SK-N-SH (cell line): ENCODE data around the gene RGS7. TPM values are rescaled to one million over a fixed set of nuclear protein-coding genes. Genes with fewer than 3 reads are reported as not detected.
"Not testable (repeated sequence)": the region's sequence is repeated elsewhere in the genome, so short reads cannot be mapped to it uniquely, and the experiment has no call there.

Experiments
- CTCF ChIA-PET: fragments of 300-600, 350-600 bp; formaldehyde crosslinking; extraction: SDS; loops from one replicate; lab custom pipeline; 2021; lab: Yijun Ruan, JAX
- POLR2A ChIA-PET: fragments of 350-600 bp; sonication (Branson Sonifier 250); formaldehyde crosslinking; extraction: SDS; loops from one replicate; lab custom pipeline; 2020; ENCODE audit warnings: antibody characterized with exemption, inconsistent platforms; lab: Yijun Ruan, JAX
- DNase-seq: peaks from one replicate; pipeline ENCODE4 v3.0.0; 2012
- H2AFZ ChIP-seq: fragments of 200-600 bp; sonication (generic); 2 replicates; pipeline ENCODE4 v1.8.1; 2016; ENCODE audit warnings: antibody characterized with exemption, mild to moderate bottlenecking, low read depth
- H3F3A ChIP-seq: fragments of 200-600 bp; sonication (generic); replicated peaks from 2 replicates; pipeline ENCODE3; 2016; ENCODE audit warnings: antibody characterized with exemption, mild to moderate bottlenecking; ENCODE audit not compliant: insufficient read depth
- H3K27ac ChIP-seq, 2 experiments: fragments of 200-500 bp in 1 of 2; fragments of 200-600 bp in 1 of 2; sonication (Bioruptor generic) in 1 of 2; sonication (generic), shearing (Covaris generic) in 1 of 2; 2 replicates each; pipeline versions ENCODE4 v1.5.1 to v1.6.1; 2014 to 2016; ENCODE audit warnings: low read depth in 2 of 2, inconsistent platforms in 1 of 2, low read length in 1 of 2, mild to moderate bottlenecking in 1 of 2, mixed read lengths in 1 of 2
- H3K27me3 ChIP-seq: fragments of 200-600 bp; sonication (generic), shearing (Covaris generic); 2 replicates; pipeline ENCODE4 v1.6.1; 2016; ENCODE audit warnings: mixed run types; ENCODE audit not compliant: insufficient read depth
- H3K36me3 ChIP-seq, 2 experiments: fragments of 200-500 bp in 1 of 2; fragments of 200-600 bp in 1 of 2; sonication (Bioruptor generic) in 1 of 2; sonication (generic) in 1 of 2; replicated peaks in 1 of 2; 2 replicates each; pipeline versions ENCODE3 to v1.5.1; 2014 to 2016; ENCODE audit warnings: low read length in 1 of 2, mild to moderate bottlenecking in 1 of 2; ENCODE audit not compliant: insufficient read depth in 2 of 2, control insufficient read depth in 1 of 2
- H3K4me1 ChIP-seq, 2 experiments: fragments of 200-500 bp in 1 of 2; fragments of 200-600 bp in 1 of 2; sonication (Bioruptor generic) in 1 of 2; sonication (generic), shearing (Covaris generic) in 1 of 2; 2 replicates each; pipeline versions ENCODE4 v1.5.1 to v1.6.1; 2014 to 2016; ENCODE audit warnings: low read depth in 1 of 2, low read length in 1 of 2, mixed run types in 1 of 2; ENCODE audit not compliant: insufficient read depth in 2 of 2, control insufficient read depth in 1 of 2
- H3K4me2 ChIP-seq: fragments of 200-600 bp; sonication (generic), shearing (Covaris generic); 2 replicates; pipeline ENCODE4 v1.6.1; 2017; ENCODE audit warnings: mixed run types
- H3K4me3 ChIP-seq, 2 experiments: fragments of 200-500 bp in 1 of 2; fragments of 200-600 bp in 1 of 2; sonication (Bioruptor generic) in 1 of 2; sonication (generic), shearing (Covaris generic) in 1 of 2; 2 replicates each; pipeline versions ENCODE4 v1.5.1 to v1.8.1; 2014 to 2016; ENCODE audit warnings: low read depth in 2 of 2, inconsistent platforms in 1 of 2, low read length in 1 of 2, mild to moderate bottlenecking in 1 of 2, mixed read lengths in 1 of 2, moderate library complexity in 1 of 2
- H3K79me2 ChIP-seq: fragments of 200-600 bp; sonication (generic); 2 replicates; pipeline ENCODE4 v1.8.1; 2017; ENCODE audit warnings: mild to moderate bottlenecking; ENCODE audit not compliant: insufficient read depth
- H3K9ac ChIP-seq: fragments of 200-600 bp; sonication (generic); 2 replicates; pipeline ENCODE4 v1.6.1; 2017; ENCODE audit warnings: mixed run types
- H3K9me2 ChIP-seq: fragments of 200-600 bp; sonication (generic); 2 replicates; pipeline ENCODE4 v1.6.1; 2017; ENCODE audit warnings: mixed run types
- H3K9me3 ChIP-seq: fragments of 200-600 bp; sonication (generic); 2 replicates; pipeline ENCODE4 v1.6.1; 2017; ENCODE audit warnings: mixed run types, mild to moderate bottlenecking, moderate library complexity
- H4K20me1 ChIP-seq: fragments of 200-600 bp; sonication (generic); 2 replicates; pipeline ENCODE4 v1.6.1; 2017; ENCODE audit warnings: mild to moderate bottlenecking, mixed run types; ENCODE audit not compliant: insufficient read depth
- CTCF ChIP-seq: fragments of 200-600 bp; sonication (generic); IDR thresholded peaks from 2 replicates; pipeline ENCODE4 v1.6.1; 2017; ENCODE audit warnings: antibody characterized with exemption, mild to moderate bottlenecking, moderate library complexity
- FOSL2 ChIP-seq: IDR thresholded peaks from 2 replicates; pipeline ENCODE4 v1.4.0; 2012; ENCODE audit warnings: low read depth, mild to moderate bottlenecking, moderate library complexity, borderline replicate concordance
- JUND ChIP-seq: IDR thresholded peaks from 2 replicates; pipeline ENCODE4 v1.4.0; 2012
- NFIC ChIP-seq: IDR thresholded peaks from 2 replicates; pipeline ENCODE4 v1.4.0; 2012; ENCODE audit warnings: borderline replicate concordance
- NRF1 ChIP-seq: IDR thresholded peaks from 2 replicates; pipeline ENCODE4 v1.6.1; 2012; ENCODE audit warnings: low read depth, mild to moderate bottlenecking, low read length
- RCOR1 ChIP-seq: fragments of 150-350 bp; IDR thresholded peaks from 2 replicates; pipeline ENCODE4 v1.6.1; 2017; ENCODE audit warnings: antibody characterized with exemption, low read length
- TAF1 ChIP-seq: IDR thresholded peaks from 2 replicates; pipeline ENCODE4 v1.6.1; 2012; ENCODE audit warnings: low read depth, mild to moderate bottlenecking, low read length, moderate library complexity, borderline replicate concordance
- WGBS: methylation state at CpG from one replicate; pipeline ENCODE4 v1.1.6; 2017; ENCODE audit warnings: low lambda C conversion rate; 5-methylcytosine and 5-hydroxymethylcytosine counted together
- polyA plus RNA-seq, 3 experiments: library from polyadenylated mRNA; depleted of rRNA; stranded (reverse); fragments of >200 nt; gene quantifications; 2 replicates each; pipeline ENCODE4 v1.2.3, GENCODE V29; 2012

RGS7 gene
- polyA plus RNA-seq, 1 of the 3 experiments (the other 2 are of a cell fraction): 0.36 TPM

GRCh38 chr1:241142493-241142892, 214.5 kb downstream of the RGS7 start:
- Histone ChIP-seq H3K36me3 (no peaks in the 10 kb centered on the region), H3K27me3 (no peaks in the 10 kb centered on the region), H3K9me3 (no peaks in the 10 kb centered on the region), H3K4me3 (no peak overlapping the region), H4K20me1 (no peaks in the 10 kb centered on the region), H2AFZ (no peak overlapping the region), H3K9me2 (no peaks in the 10 kb centered on the region), H3K79me2 (no peaks in the 10 kb centered on the region), H3K27ac (no peak overlapping the region), H3K4me2 (no peak overlapping the region), H3F3A (no peaks in the 10 kb centered on the region), H3K4me1 (peaks cover 0 to 4% of the 10 kb centered on the region in 2 experiments; a peak in 1 of 4 replicates), H3K9ac (no peak overlapping the region)
- TF ChIP-seq JUND: no peak
- no peak for TF ChIP-seq CTCF
- no peak for TF ChIP-seq NFIC
- TF ChIP-seq NRF1: no peak
- POLR2A ChIA-PET: no interaction called here
- 21% methylated on average over 4 of the region's 4 CpGs for WGBS
- DNase-seq: no peak
- CTCF ChIA-PET: no interaction called here

- H3K9me2 ChIP-seq, H3K4me2 ChIP-seq, POLR2A ChIA-PET, H3K4me1 ChIP-seq, H3K36me3 ChIP-seq, H2AFZ ChIP-seq, H3K4me3 ChIP-seq, H3K27ac ChIP-seq, H3K79me2 ChIP-seq, CTCF ChIA-PET, H3K9me3 ChIP-seq, DNase-seq, H3K27me3 ChIP-seq, H4K20me1 ChIP-seq, H3F3A ChIP-seq, H3K9ac ChIP-seq: not testable (repeated sequence)
- 33% methylated on average over 3 of the region's 3 CpGs for WGBS
These were observed 215.4 kb downstream of the RGS7 start for GRCh38 chr1:241141646-241142045.

GRCh38 chr1:241140670-241141069, 216.3 kb downstream of the RGS7 start:
- CTCF ChIA-PET: no interaction called here
- Histone ChIP-seq H4K20me1 (no peaks in the 10 kb centered on the region), H3K9ac (no peak overlapping the region), H3K27ac (no peak overlapping the region), H3F3A (no peaks in the 10 kb centered on the region), H3K9me3 (no peaks in the 10 kb centered on the region), H3K4me2 (no peak overlapping the region)
- TF ChIP-seq RCOR1 (no peak), TAF1 (no peak), JUND (no peak), FOSL2 (no peak)
- TF ChIP-seq, all 33 proteins: peak for 0
- H3K79me2 ChIP-seq: no peaks in the 10 kb centered on the region
- H3K4me3 ChIP-seq: no peak overlapping the region
- H3K4me1 ChIP-seq: peaks cover 0 to 4% of the 10 kb centered on the region in 2 experiments; a peak in 1 of 4 replicates
- no peaks in the 10 kb centered on the region for H3K36me3 ChIP-seq
- H2AFZ ChIP-seq: no peak overlapping the region
- H3K9me2 ChIP-seq: no peaks in the 10 kb centered on the region
- no peak for DNase-seq
- no peaks in the 10 kb centered on the region for H3K27me3 ChIP-seq
- POLR2A ChIA-PET: no interaction called here
